Fibroblast of lung (primary cell): ENCODE data around the gene CRKL. TPM values are rescaled to one million over a fixed set of nuclear protein-coding genes. Genes with fewer than 3 reads are reported as not detected.
"Not testable (repeated sequence)": the region's sequence is repeated elsewhere in the genome, so short reads cannot be mapped to it uniquely, and the experiment has no call there.

Experiments
- DNase-seq, 2 donors: peaks; one replicate each; pipeline versions ENCODE4 v3.0.0 to v3.0.0-alpha.2; 2010; ENCODE audit warnings: low read depth in 2 of 2
- H2AFZ ChIP-seq: 2 replicates; pipeline ENCODE4 v1.5.1; 2012; ENCODE audit warnings: low read length, control low read depth, inconsistent platforms
- H3K27ac ChIP-seq: 2 replicates; pipeline ENCODE4 v1.5.1; 2011; ENCODE audit warnings: low read length, control low read depth; ENCODE audit not compliant: insufficient read depth
- H3K27me3 ChIP-seq: 2 replicates; pipeline ENCODE4 v1.5.1; 2011; ENCODE audit warnings: mild to moderate bottlenecking, low read length; ENCODE audit not compliant: control insufficient read depth, insufficient read depth
- H3K36me3 ChIP-seq: 2 replicates; pipeline ENCODE4 v1.5.1; 2011; ENCODE audit warnings: low read length; ENCODE audit not compliant: control insufficient read depth, insufficient read depth
- H3K4me1 ChIP-seq: 2 replicates; pipeline ENCODE4 v1.5.1; 2011; ENCODE audit warnings: low read length; ENCODE audit not compliant: control insufficient read depth, insufficient read depth; ENCODE audit errors: extremely low read depth
- H3K4me2 ChIP-seq: 2 replicates; pipeline ENCODE4 v1.5.1; 2011; ENCODE audit warnings: low read length, control low read depth; ENCODE audit not compliant: insufficient read depth; ENCODE audit errors: extremely low read depth
- H3K4me3 ChIP-seq, 4 experiments: fragments of 200-600 bp in 1 of 4; sonication (generic) in 1 of 4; replicated peaks in 1 of 4; 2 replicates each; pipeline ENCODE4 v1.5.1; 2011 to 2016; ENCODE audit warnings: low read length in 4 of 4, low read depth in 3 of 4, mild to moderate bottlenecking in 3 of 4, control low read depth in 2 of 4, inconsistent platforms in 1 of 4, mixed read lengths in 1 of 4; ENCODE audit not compliant: insufficient read depth in 1 of 4; ENCODE audit errors: control extremely low read depth in 1 of 4
- H3K79me2 ChIP-seq: 2 replicates; pipeline ENCODE4 v1.5.1; 2012; ENCODE audit warnings: mild to moderate bottlenecking, low read length, inconsistent platforms; ENCODE audit not compliant: control insufficient read depth, insufficient read depth
- H3K9ac ChIP-seq: 2 replicates; pipeline ENCODE4 v1.5.1; 2011; ENCODE audit warnings: mild to moderate bottlenecking, low read length, control low read depth; ENCODE audit not compliant: insufficient read depth
- H3K9me3 ChIP-seq: 2 replicates; pipeline ENCODE4 v1.5.1; 2012; ENCODE audit warnings: low read depth, low read length; ENCODE audit not compliant: control insufficient read depth, insufficient read depth
- H4K20me1 ChIP-seq: 2 replicates; pipeline ENCODE4 v1.5.1; 2011; ENCODE audit warnings: low read length; ENCODE audit not compliant: control insufficient read depth, insufficient read depth; ENCODE audit errors: extremely low read depth
- CTCF ChIP-seq, 2 donors: IDR thresholded peaks in 1 of 2; conservative IDR thresholded peaks in 1 of 2; 1 replicate in 1 of 2; 2 replicates in 1 of 2; pipeline ENCODE4 v1.5.1; 2011 to 2012; ENCODE audit warnings: low read length in 2 of 2, control low read depth in 1 of 2, inconsistent platforms in 1 of 2, low read depth in 1 of 2, mild to moderate bottlenecking in 1 of 2
- EZH2 ChIP-seq: IDR thresholded peaks from 2 replicates; pipeline ENCODE4 v1.5.1; 2012; ENCODE audit warnings: low read length, control low read depth, mild to moderate bottlenecking; ENCODE audit errors: missing control alignments
- polyA plus RNA-seq, 2 donors: library from polyadenylated mRNA; depleted of rRNA in 1 of 2; stranded (reverse) in 1 of 2; unstranded in 1 of 2; fragments of >200 nt; gene quantifications; 2 replicates each; pipeline ENCODE4 v1.2.1, GENCODE V29; 2011 to 2012; ENCODE audit warnings: missing spikeins in 1 of 2
- total RNA-seq: library from RNA; depleted of rRNA; stranded (reverse); fragments of >200 nt; gene quantifications from 2 replicates; pipeline ENCODE4 v1.2.1, GENCODE V29; 2014

Gene CRKL
- total and polyA plus RNA-seq, 2 donors (not counting 1 experiment from before 2014, with no cell fraction given) = 23.8 to 45.1 TPM

- Histone ChIP-seq H3K4me1 (no peaks in the 10 kb centered on the region), H3K36me3 (peaks cover 5% of the 10 kb centered on the region), H3K9me3 (no peaks in the 10 kb centered on the region), H3K79me2 (peaks cover 86% of the 10 kb centered on the region), H3K27ac (peak overlapping the region; percentile 28), H3K4me2 (no peak overlapping the region), H3K27me3 (no peaks in the 10 kb centered on the region), H2AFZ (no peak overlapping the region), H3K9ac (no peak overlapping the region), H4K20me1 (peaks cover 6% of the 10 kb centered on the region), H3K4me3 (no peak overlapping the region)
- no peak for TF ChIP-seq CTCF (conservative IDR thresholded peaks at IDR 0.05 in 1 of 2, IDR thresholded peaks at IDR 0.05 in 1 of 2; ENCODE audit: low read depth in 1 of 2, low read length in 2 of 2)
- no peak for TF ChIP-seq EZH2
- DNase-seq = no peak
These were observed 14.0 kb downstream of the CRKL start for GRCh38 chr22:20931126-20931654.

- Histone ChIP-seq H4K20me1 (peaks cover 3% of the 10 kb centered on the region), H3K4me1 (no peaks in the 10 kb centered on the region), H3K4me2 (no peak overlapping the region), H2AFZ (no peak overlapping the region), H3K27ac (no peak overlapping the region), H3K79me2 (peaks cover 85% of the 10 kb centered on the region), H3K9ac (no peak overlapping the region), H3K9me3 (no peaks in the 10 kb centered on the region), H3K27me3 (no peaks in the 10 kb centered on the region), H3K36me3 (peaks cover 5% of the 10 kb centered on the region), H3K4me3 (no peak overlapping the region)
- no peak for DNase-seq
- TF ChIP-seq EZH2 (no peak), CTCF (conservative IDR thresholded peaks at IDR 0.05 in 1 of 2, IDR thresholded peaks at IDR 0.05 in 1 of 2; ENCODE audit: low read depth in 1 of 2, low read length in 2 of 2) (no peak)
These were observed 16.7 kb downstream of the CRKL start for GRCh38 chr22:20933910-20934309.

GRCh38 chr22:20935049-20935448 lies 17.8 kb downstream of the CRKL start:
- H3K27ac ChIP-seq, H3K4me2 ChIP-seq, H4K20me1 ChIP-seq, H3K9me3 ChIP-seq, H3K27me3 ChIP-seq, H3K4me3 ChIP-seq, H3K4me1 ChIP-seq, H2AFZ ChIP-seq, H3K9ac ChIP-seq, H3K36me3 ChIP-seq, DNase-seq: not testable (repeated sequence)
- H3K79me2 ChIP-seq = peaks cover 88% of the 10 kb centered on the region

- not testable (repeated sequence) for H2AFZ ChIP-seq, H3K4me3 ChIP-seq, H3K27me3 ChIP-seq, H3K9ac ChIP-seq, H3K4me2 ChIP-seq, DNase-seq, H3K36me3 ChIP-seq, H3K9me3 ChIP-seq, H3K27ac ChIP-seq, H3K4me1 ChIP-seq, H4K20me1 ChIP-seq
- peaks cover 90% of the 10 kb centered on the region for H3K79me2 ChIP-seq
These were observed 18.8 kb downstream of the CRKL start for GRCh38 chr22:20935780-20936539.
